Ishikawa (cell line): ENCODE measurements around the gene TMEM51.

Source experiments
- CEBPB ChIP-seq: IDR thresholded peaks from 2 replicates; pipeline ENCODE4 v1.6.1; 2012
- EGR1 ChIP-seq: IDR thresholded peaks from 2 replicates; pipeline ENCODE4 v1.6.1; 2012
- EP300 ChIP-seq: IDR thresholded peaks from 2 replicates; pipeline ENCODE4 v1.6.1; 2012; ENCODE audit warnings: borderline replicate concordance
- FOXM1 ChIP-seq: IDR thresholded peaks from 2 replicates; pipeline ENCODE4 v1.6.1; 2012; ENCODE audit warnings: low read depth, borderline replicate concordance
- MAX ChIP-seq: IDR thresholded peaks from 2 replicates; pipeline ENCODE4 v1.6.1; 2012
- RAD21 ChIP-seq: IDR thresholded peaks from 2 replicates; pipeline ENCODE4 v1.6.1; 2012; ENCODE audit warnings: low read depth
- TAF1 ChIP-seq: IDR thresholded peaks from 2 replicates; pipeline ENCODE4 v1.6.1; 2012; ENCODE audit warnings: low read depth, mild to moderate bottlenecking
- TCF12 ChIP-seq: IDR thresholded peaks from 2 replicates; pipeline ENCODE4 v1.6.1; 2012; ENCODE audit warnings: low read depth
- TEAD4 ChIP-seq: IDR thresholded peaks from 2 replicates; pipeline ENCODE4 v1.6.1; 2012
- YY1 ChIP-seq: IDR thresholded peaks from 2 replicates; pipeline ENCODE4 v1.6.1; 2012; ENCODE audit warnings: low read depth
- TF ChIP-seq, protein P1 (sequence below): IDR thresholded peaks from 2 replicates; pipeline ENCODE4 v1.6.1; 2012; ENCODE audit warnings: low read depth, mild to moderate bottlenecking
- TF ChIP-seq, protein P2 (sequence below): IDR thresholded peaks from 2 replicates; pipeline ENCODE4 v1.6.1; 2012

DNA sequence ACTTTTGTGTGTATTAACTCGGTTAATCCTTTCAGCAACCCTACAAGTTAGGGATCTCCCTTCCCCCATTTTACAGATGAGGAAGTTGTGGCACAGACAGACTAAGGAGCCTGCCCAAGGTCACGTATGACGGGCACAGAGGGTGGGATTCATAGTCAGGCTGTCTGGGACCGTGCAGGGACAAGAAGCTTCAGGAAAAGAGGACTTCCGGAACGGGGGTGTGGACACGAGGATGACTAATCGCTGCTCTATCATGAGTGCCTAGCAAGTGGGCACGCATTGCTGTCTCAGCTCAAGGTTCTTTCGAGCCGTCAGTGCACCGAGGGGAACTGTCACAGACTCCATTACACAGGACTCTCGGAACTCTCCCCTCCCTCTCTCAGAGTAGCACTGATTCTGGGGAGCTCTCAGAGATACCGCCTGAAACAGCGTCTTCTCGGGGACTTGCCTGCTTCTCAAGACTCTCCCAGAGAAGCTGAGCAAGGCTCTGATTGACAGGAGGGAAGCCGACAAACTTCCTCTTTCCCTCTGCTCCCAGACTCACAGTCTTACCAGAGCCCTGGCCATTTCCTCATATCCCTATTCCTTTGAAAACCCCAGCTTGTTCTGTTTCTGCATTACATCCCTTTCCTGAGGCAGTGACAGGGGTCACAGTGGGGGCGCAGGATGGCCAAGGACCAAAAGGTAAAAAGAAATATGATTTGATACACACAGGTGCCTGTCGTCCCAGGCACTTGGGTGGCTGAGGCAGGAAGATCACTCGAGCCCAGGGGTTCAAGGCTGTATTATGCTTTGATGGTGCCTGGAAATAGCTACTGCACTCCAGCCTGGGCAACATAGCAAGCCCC is 107.8 kb downstream of the TMEM51 start:
- TF ChIP-seq RAD21: no peak
- TF ChIP-seq EP300: no peak
- no peak for TF ChIP-seq CEBPB
- no peak for TF ChIP-seq TAF1
- no peak for TF ChIP-seq TEAD4
- no peak for TF ChIP-seq FOXM1
- TF ChIP-seq MAX: no peak
- TF ChIP-seq, protein P1, sequence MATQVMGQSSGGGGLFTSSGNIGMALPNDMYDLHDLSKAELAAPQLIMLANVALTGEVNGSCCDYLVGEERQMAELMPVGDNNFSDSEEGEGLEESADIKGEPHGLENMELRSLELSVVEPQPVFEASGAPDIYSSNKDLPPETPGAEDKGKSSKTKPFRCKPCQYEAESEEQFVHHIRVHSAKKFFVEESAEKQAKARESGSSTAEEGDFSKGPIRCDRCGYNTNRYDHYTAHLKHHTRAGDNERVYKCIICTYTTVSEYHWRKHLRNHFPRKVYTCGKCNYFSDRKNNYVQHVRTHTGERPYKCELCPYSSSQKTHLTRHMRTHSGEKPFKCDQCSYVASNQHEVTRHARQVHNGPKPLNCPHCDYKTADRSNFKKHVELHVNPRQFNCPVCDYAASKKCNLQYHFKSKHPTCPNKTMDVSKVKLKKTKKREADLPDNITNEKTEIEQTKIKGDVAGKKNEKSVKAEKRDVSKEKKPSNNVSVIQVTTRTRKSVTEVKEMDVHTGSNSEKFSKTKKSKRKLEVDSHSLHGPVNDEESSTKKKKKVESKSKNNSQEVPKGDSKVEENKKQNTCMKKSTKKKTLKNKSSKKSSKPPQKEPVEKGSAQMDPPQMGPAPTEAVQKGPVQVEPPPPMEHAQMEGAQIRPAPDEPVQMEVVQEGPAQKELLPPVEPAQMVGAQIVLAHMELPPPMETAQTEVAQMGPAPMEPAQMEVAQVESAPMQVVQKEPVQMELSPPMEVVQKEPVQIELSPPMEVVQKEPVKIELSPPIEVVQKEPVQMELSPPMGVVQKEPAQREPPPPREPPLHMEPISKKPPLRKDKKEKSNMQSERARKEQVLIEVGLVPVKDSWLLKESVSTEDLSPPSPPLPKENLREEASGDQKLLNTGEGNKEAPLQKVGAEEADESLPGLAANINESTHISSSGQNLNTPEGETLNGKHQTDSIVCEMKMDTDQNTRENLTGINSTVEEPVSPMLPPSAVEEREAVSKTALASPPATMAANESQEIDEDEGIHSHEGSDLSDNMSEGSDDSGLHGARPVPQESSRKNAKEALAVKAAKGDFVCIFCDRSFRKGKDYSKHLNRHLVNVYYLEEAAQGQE: no peak
- TF ChIP-seq, protein P2, sequence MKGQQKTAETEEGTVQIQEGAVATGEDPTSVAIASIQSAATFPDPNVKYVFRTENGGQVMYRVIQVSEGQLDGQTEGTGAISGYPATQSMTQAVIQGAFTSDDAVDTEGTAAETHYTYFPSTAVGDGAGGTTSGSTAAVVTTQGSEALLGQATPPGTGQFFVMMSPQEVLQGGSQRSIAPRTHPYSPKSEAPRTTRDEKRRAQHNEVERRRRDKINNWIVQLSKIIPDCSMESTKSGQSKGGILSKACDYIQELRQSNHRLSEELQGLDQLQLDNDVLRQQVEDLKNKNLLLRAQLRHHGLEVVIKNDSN: no peak
- no peak for TF ChIP-seq TCF12
- no peak for TF ChIP-seq YY1
- TF ChIP-seq EGR1: no peak
